Neuron (in vitro differentiated cells): Measurements from ENCODE around the gene FTO.

Experiments
- H2AFZ ChIP-seq: one replicate; pipeline ENCODE4 v1.6.1; 2013; ENCODE audit warnings: low read depth, mild to moderate bottlenecking, inconsistent platforms, low read length, moderate library complexity
- H3K27me3 ChIP-seq: one replicate; pipeline ENCODE4 v1.6.1; 2013; ENCODE audit warnings: low read length; ENCODE audit not compliant: insufficient read depth
- H3K36me3 ChIP-seq: one replicate; pipeline ENCODE4 v1.6.1; 2013; ENCODE audit warnings: low read length; ENCODE audit not compliant: insufficient read depth
- H3K4me1 ChIP-seq: one replicate; pipeline ENCODE4 v1.6.1; 2013; ENCODE audit warnings: low read length; ENCODE audit not compliant: insufficient read depth
- H3K4me3 ChIP-seq: 2 replicates; pipeline ENCODE4 v1.5.1; 2013; ENCODE audit warnings: mild to moderate bottlenecking, low read length, moderate library complexity
- H3K9me3 ChIP-seq: one replicate; pipeline ENCODE4 v1.6.1; 2013; ENCODE audit warnings: low read length

Gene FTO

DNA sequence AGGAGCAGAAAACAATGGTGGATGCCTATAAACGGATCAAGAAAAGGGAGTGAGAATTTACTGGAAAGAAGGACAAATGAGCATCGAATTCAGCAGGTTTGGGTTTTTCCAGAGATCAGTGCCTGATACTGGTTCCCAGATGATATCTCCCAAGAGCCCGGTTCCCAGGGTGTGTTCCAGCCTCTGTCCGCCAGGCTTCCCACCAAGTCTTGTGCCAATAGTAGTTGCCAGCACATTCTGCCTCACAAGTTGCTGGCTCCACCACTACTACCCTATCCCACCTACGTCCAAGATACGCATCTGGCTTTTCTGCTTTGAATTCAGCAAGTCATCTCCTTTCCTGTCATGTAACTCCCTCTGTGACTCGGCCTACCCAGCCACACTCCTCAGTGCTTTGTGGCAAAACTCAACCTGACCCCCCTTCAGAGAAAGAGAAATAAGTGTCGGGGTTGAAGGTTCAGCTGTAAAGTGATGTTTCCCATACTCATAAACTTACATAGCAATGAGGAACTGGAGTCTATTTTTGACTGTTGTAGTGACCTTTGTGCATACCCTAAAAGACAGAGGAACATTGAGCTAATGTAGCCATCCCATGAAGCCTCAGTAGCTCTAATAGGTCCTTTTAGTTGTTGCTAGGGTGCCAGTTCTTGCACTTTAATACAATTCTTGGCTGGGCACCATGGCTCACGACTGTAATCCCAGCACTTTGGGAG is 305.7 kb downstream of the FTO start:
- Histone ChIP-seq H2AFZ (no peak overlapping the region), H3K4me1 (no peaks in the 10 kb centered on the region), H3K4me3 (no peak overlapping the region), H3K9me3 (peaks cover 6% of the 10 kb centered on the region), H3K36me3 (no peaks in the 10 kb centered on the region), H3K27me3 (no peaks in the 10 kb centered on the region)

DNA sequence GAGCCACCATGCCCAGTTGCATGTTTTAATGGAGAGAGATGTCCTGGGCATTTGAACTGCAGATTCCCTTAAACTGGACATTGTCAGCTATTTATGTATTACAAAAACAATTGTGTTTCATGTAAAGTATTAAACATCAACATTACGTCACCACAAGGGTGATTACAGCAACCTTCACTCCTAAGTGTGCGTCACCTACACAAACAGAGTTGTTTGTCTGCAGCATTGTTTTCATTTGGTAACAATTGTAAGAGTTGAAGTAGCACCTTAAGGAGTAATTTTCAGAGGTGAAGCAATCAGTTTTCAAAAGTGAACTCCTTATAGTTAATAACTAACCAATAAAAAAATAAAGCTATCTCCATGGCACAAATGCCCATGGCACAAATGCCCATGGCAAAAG is 311.2 kb downstream of the FTO start:
- Histone ChIP-seq H3K36me3 (no peaks in the 10 kb centered on the region), H3K27me3 (no peaks in the 10 kb centered on the region), H3K4me3 (no peak overlapping the region), H3K9me3 (peaks cover 5% of the 10 kb centered on the region), H2AFZ (no peak overlapping the region), H3K4me1 (no peaks in the 10 kb centered on the region)

DNA sequence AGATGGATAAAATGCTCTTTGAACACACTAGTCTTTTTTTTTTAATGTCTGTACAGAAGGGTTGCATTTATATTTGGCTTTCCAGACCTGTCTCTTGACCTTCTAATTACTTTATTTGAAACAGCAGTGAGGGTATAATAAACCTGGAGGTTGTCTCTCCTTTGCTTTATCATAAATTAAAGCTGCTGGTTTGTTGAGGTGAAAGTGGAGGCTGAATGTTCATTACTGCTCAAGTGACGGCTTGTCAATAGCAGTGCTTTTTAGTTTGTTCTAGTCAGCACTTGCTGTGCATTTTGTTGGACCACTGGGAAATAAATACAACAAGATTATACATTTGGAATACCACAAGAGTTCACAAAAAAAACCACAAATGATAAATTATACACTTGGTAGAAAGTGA is 318.4 kb downstream of the FTO start:
- Histone ChIP-seq H3K9me3 (peaks cover 4% of the 10 kb centered on the region), H3K4me1 (no peaks in the 10 kb centered on the region), H2AFZ (no peak overlapping the region), H3K36me3 (no peaks in the 10 kb centered on the region), H3K27me3 (no peaks in the 10 kb centered on the region), H3K4me3 (no peak overlapping the region)

DNA sequence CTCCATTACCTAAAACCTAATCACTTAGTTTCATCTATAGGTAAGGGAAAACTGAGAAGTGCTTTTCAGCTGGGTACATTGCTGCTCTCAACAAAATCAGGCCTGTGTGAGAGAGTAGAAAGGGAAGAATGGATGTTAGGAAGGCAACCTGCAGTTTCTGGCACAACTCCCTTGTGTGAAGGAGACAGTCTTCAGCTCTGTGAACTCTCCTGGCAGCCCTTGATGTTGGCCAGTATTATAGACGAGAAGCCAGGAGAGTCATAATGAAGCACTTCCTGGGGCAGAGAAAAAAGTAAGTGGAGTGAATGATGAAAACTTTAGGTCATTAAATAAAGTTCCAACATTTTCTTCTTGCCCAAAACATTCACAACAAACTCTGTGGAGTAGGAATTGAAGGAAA is 322.5 kb downstream of the FTO start:
- Histone ChIP-seq H3K9me3 (peaks cover 5% of the 10 kb centered on the region), H3K27me3 (no peaks in the 10 kb centered on the region), H3K36me3 (no peaks in the 10 kb centered on the region), H3K4me1 (no peaks in the 10 kb centered on the region), H3K4me3 (no peak overlapping the region), H2AFZ (no peak overlapping the region)

DNA sequence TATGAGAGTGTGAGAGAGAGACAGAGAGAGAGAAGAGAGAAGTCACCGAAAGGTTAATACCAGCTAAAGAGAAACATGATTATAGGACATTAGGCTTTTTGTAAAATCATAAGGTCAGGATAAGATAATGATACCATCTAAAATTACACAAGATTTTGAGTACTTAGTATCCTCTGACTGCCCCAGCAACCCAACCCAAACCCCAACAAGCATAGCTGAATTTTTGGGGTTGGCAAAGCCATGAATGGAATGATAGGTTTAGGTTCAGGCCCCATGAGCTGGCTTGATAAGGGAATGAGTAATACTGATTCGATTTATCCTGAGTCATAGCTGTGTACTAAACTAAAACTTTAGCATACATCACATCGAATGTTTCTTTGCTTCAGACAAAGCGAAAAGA is 323.1 kb downstream of the FTO start:
- H3K4me3 ChIP-seq = no peak overlapping the region
- H2AFZ ChIP-seq = no peak overlapping the region
- no peaks in the 10 kb centered on the region for H3K4me1 ChIP-seq
- H3K27me3 ChIP-seq = no peaks in the 10 kb centered on the region
- H3K36me3 ChIP-seq = no peaks in the 10 kb centered on the region
- H3K9me3 ChIP-seq = peaks cover 5% of the 10 kb centered on the region

DNA sequence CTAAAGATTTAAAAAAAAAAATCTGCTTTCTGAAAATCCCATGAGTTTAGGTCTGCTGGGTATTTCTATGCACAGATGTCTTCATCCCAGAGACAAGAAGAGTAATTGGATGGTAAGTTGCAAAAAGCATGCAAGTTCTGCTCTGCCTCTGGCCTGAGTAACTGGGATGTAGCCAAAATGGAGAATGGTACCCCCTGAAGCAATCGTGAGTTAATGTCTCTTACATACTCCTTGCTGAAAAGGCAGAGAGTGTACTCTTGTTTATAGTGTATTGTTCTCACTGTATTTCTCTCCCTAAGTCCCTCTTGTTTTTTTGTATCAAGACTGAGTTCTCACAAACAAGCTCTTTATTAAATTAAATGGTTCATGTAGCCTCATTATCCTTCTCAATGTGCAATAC is 323.6 kb downstream of the FTO start:
- Histone ChIP-seq H3K4me3 (no peak overlapping the region), H3K27me3 (no peaks in the 10 kb centered on the region), H3K36me3 (no peaks in the 10 kb centered on the region), H2AFZ (no peak overlapping the region), H3K9me3 (peaks cover 5% of the 10 kb centered on the region), H3K4me1 (no peaks in the 10 kb centered on the region)

DNA sequence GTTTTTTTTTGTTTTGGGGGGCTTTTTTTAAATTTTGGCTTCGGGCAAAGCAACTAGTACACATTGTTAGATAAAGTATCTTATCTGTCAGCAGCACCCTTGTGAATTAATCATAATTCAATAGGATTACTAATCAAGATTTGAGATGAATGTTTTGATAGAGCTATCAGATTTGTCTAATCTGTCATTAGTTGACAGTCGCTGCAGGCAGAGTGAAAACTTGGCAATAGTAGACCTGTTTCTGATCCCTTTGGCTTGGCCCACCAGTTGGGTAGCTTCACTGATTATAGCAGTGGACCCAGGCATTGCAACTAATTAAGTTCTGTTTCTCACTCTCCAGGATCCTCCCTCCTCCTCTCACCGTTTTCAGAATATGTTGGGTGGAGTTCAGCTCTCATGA is 324.0 kb downstream of the FTO start:
- Histone ChIP-seq H3K9me3 (peaks cover 5% of the 10 kb centered on the region), H3K4me1 (no peaks in the 10 kb centered on the region), H2AFZ (no peak overlapping the region), H3K36me3 (no peaks in the 10 kb centered on the region), H3K27me3 (no peaks in the 10 kb centered on the region), H3K4me3 (no peak overlapping the region)

DNA sequence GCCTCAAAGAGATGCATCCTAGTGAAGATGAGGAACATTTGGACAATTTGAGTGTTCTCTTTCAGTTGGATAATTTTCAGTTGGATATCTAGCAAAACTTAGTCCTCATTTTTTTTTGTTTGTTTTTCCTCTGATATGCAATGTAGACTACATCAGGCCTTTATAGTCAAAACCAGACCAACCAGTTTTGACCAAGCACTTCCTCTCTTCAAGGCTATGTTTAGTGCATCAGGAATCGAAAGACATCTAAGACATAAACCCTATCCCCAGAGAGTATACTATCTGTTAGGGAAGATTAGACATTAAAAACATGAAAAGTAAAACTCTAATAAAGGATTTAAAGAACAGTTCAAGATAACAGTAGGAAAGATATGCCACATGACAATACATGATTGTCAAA is 326.5 kb downstream of the FTO start:
- Histone ChIP-seq H3K9me3 (peaks cover 3% of the 10 kb centered on the region), H3K36me3 (no peaks in the 10 kb centered on the region), H2AFZ (no peak overlapping the region), H3K4me3 (no peak overlapping the region), H3K27me3 (no peaks in the 10 kb centered on the region), H3K4me1 (no peaks in the 10 kb centered on the region)

DNA sequence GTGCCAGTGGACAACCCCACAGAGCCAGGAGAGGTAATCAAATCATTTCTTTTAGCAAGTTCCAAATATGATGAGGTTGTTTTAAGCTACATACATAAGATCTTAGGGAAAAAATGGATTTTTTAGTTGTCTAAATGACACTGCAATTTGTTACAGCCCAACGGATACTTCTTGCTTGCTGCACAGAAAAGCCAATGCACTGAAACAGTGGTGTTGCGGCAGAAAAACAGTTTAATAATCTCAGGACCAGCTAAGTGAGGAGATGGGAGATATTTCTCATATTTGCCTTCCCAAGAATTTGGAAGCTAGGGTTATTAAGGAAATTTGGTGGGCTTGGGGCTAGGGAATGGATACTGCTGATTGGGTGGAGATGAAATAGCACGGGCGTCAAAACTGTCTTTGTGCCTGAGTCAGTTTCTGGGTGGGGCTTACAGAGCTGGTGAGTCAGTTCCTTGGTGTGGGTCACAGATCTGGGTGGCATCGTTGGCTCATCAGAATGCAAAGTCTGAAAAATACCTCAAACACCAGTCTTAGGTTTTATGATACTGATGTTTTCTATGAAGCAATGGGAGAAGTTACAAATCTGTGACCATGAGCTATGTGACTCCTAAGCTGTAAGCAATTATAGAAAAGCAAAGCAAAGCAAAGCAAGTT is 327.3 kb downstream of the FTO start:
- no peaks in the 10 kb centered on the region for H3K27me3 ChIP-seq
- H3K4me1 ChIP-seq = no peaks in the 10 kb centered on the region
- no peak overlapping the region for H3K4me3 ChIP-seq
- no peaks in the 10 kb centered on the region for H3K36me3 ChIP-seq
- peaks cover 3% of the 10 kb centered on the region for H3K9me3 ChIP-seq
- no peak overlapping the region for H2AFZ ChIP-seq

DNA sequence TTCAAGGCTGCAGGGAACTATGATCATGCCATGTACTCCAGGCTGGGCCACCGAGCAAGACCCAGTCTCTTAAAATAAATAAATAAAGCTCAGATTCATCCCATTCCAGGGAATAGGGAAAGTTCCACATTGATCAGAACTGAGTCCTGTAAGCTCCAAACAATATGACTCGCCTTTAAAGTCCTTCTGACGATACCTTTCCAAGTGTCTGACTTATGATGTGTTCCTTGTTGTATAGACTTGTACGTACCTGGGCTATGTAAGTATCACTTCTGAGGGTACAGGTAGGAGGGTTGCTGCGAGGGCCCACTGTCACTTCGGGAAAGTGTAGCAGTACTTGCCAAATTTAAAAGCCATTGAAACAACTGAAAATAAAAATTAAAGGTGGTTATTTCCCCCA is 329.8 kb downstream of the FTO start:
- Histone ChIP-seq H3K4me1 (no peaks in the 10 kb centered on the region), H3K9me3 (peaks cover 3% of the 10 kb centered on the region), H3K27me3 (no peaks in the 10 kb centered on the region), H2AFZ (no peak overlapping the region), H3K36me3 (no peaks in the 10 kb centered on the region), H3K4me3 (no peak overlapping the region)

DNA sequence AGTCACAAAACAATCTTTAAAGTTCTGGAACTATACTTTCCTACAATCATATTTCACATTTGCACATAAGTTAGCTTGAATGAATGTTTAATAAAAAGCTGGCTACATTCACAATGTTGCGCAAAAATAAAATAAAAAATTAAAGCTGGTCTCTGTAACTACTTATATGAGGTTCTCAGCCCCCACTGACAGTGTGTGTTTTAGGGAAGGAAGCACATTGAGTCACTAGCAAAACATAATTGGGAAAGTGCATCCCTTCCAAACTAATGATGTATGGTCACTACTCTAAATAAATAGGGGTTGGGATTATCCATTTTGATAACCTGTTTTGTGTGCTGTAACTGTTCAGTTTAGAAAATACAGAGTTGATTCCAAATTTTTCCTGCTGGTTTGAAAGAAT is 330.7 kb downstream of the FTO start:
- Histone ChIP-seq H2AFZ (no peak overlapping the region), H3K9me3 (peaks cover 3% of the 10 kb centered on the region), H3K4me1 (no peaks in the 10 kb centered on the region), H3K27me3 (no peaks in the 10 kb centered on the region), H3K36me3 (no peaks in the 10 kb centered on the region), H3K4me3 (no peak overlapping the region)

DNA sequence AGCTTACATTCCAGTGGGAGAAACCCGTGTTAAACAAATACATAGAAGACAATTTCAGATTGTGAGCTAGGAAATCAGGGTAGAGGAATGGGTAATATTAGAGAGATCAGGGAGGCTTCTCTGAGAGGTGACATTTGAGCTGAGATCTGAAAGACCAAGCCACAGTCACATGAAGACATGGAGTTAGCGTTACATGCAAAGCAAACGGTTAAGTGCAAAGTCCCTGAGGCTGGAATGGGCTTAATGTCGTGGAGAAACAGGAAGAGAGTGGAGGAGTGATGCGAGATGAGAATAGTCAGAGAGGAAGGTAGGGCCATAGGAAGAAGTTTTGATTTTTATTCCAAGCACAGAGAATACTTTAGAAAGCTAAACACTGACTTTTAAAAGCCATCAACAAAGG is 336.5 kb downstream of the FTO start:
- H3K9me3 ChIP-seq = peaks cover 6% of the 10 kb centered on the region
- H3K36me3 ChIP-seq = peaks cover 7% of the 10 kb centered on the region
- no peaks in the 10 kb centered on the region for H3K4me1 ChIP-seq
- H3K27me3 ChIP-seq = no peaks in the 10 kb centered on the region
- H3K4me3 ChIP-seq = no peak overlapping the region
- H2AFZ ChIP-seq = no peak overlapping the region

DNA sequence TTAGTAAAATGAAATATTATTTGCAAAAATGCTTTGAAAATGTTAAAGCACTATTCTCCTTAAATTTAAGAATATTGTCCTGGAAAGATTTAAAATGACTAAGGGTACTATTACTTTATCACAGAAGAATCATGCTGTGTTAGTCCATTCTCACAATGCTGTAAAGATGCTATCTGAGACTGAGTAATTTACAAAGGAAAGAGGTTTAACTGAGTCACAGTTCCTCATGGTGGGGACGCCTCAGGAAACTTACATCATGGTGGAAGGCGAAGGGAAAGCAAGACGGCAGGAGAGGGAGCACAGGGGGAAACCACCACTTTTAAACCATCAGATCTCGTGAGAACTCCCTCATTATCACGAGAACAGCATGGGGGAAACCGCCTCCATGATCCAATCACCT is 337.0 kb downstream of the FTO start:
- peaks cover 6% of the 10 kb centered on the region for H3K9me3 ChIP-seq
- no peaks in the 10 kb centered on the region for H3K27me3 ChIP-seq
- H3K4me1 ChIP-seq = no peaks in the 10 kb centered on the region
- no peak overlapping the region for H2AFZ ChIP-seq
- no peak overlapping the region for H3K4me3 ChIP-seq
- peaks cover 7% of the 10 kb centered on the region for H3K36me3 ChIP-seq
